ENCODE results near the gene TAX1BP1. TPM values are rescaled to one million over a fixed set of nuclear protein-coding genes. Genes with fewer than 3 reads are reported as not detected.

The TAX1BP1 gene
- total and polyA plus RNA-seq, 2 of the 13 experiments (the other 11 are each of a cell fraction or from before 2014, with no cell fraction given), result 95.2 to 98.9 TPM

DNA sequence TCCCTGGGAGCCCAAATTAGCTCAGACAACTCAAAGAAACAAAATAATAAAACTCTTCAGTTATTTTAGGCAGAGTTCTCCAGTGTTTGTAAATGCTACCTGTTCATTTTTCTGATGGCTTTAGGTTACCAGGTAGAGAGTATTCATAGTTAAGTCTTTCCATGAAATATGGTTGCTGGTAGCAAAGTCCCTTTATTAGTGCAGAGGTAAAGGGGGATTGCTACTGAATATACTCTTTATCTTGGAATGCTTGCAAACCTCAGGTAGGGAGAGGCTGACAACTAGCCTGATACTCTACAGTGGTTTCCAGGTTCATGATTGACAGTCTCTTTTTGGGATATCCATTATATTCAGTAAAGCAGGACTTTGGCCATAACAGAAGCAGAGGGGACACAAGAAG is 6.5 kb downstream of the TAX1BP1 start (continued):
- TF ChIP-seq, protein P1, sequence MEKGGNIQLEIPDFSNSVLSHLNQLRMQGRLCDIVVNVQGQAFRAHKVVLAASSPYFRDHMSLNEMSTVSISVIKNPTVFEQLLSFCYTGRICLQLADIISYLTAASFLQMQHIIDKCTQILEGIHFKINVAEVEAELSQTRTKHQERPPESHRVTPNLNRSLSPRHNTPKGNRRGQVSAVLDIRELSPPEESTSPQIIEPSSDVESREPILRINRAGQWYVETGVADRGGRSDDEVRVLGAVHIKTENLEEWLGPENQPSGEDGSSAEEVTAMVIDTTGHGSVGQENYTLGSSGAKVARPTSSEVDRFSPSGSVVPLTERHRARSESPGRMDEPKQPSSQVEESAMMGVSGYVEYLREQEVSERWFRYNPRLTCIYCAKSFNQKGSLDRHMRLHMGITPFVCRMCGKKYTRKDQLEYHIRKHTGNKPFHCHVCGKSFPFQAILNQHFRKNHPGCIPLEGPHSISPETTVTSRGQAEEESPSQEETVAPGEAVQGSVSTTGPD (CRISPR knock-in tag; IDR thresholded peaks at IDR 0.05), result no peak
- TF ChIP-seq, protein P2, sequence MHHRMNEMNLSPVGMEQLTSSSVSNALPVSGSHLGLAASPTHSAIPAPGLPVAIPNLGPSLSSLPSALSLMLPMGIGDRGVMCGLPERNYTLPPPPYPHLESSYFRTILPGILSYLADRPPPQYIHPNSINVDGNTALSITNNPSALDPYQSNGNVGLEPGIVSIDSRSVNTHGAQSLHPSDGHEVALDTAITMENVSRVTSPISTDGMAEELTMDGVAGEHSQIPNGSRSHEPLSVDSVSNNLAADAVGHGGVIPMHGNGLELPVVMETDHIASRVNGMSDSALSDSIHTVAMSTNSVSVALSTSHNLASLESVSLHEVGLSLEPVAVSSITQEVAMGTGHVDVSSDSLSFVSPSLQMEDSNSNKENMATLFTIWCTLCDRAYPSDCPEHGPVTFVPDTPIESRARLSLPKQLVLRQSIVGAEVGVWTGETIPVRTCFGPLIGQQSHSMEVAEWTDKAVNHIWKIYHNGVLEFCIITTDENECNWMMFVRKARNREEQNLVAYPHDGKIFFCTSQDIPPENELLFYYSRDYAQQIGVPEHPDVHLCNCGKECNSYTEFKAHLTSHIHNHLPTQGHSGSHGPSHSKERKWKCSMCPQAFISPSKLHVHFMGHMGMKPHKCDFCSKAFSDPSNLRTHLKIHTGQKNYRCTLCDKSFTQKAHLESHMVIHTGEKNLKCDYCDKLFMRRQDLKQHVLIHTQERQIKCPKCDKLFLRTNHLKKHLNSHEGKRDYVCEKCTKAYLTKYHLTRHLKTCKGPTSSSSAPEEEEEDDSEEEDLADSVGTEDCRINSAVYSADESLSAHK (CRISPR knock-in tag; IDR thresholded peaks at IDR 0.05; ENCODE audit: borderline replicate concordance), result no peak
- TF ChIP-seq ZSCAN25 (CRISPR knock-in tag; IDR thresholded peaks at IDR 0.05) (no peak), SALL2 (CRISPR knock-in tag; IDR thresholded peaks at IDR 0.05) (no peak), KLF6 (CRISPR knock-in tag; IDR thresholded peaks at IDR 0.05) (no peak), ZNF713 (CRISPR knock-in tag; IDR thresholded peaks at IDR 0.05) (no peak)

DNA sequence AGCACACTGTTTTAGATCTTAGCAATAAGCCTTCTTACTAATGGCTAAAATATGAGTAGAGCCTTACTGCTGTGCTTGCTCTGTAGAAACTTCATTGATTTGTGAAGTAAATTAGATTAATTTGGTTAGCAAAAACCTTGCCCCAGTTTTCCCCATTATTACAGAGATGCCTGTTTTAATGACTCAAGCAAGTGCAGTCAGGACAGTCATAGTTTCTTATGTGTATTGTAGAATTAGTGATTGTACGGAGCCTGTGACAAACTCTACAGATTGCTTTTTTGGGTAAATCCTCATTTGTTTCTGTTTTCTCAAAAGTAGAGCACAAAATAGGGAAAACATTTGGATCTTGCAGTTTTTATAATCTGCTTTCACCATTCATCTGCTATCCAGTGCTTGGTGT is 7.0 kb downstream of the TAX1BP1 start:
- peaks cover 2 to 31% of the 10 kb centered on the region in 2 experiments for H3K36me3 ChIP-seq (replicated peaks in 1 of 2; ENCODE audit: control insufficient read depth in 1 of 2, insufficient read depth in 2 of 2, low read length in 2 of 2)
- peaks cover 54% of the 10 kb centered on the region for H3K79me2 ChIP-seq (ENCODE audit: insufficient read depth, low read length)
- in situ Hi-C loops (cut with HindIII; ENCODE audit: extremely low pct_ligation_motif_present, low pct_unique_long_range_greater_than_20kb), result no loop called here
- no TSS peak for BruUV-seq (replicated peaks)
- ATAC-seq (no peak), FAIRE-seq (no peak), DNase-seq (ENCODE audit: low spot score) (no peak)
- H3K4me1 ChIP-seq (ENCODE audit: insufficient read depth, low read length), result peaks cover 51% of the 10 kb centered on the region
- H3K9me3 ChIP-seq (ENCODE audit: low read length), result no peaks in the 10 kb centered on the region
- H4K20me1 ChIP-seq (ENCODE audit: insufficient read depth, low read length), result peaks cover 10% of the 10 kb centered on the region
- no peaks in the 10 kb centered on the region for H3K27me3 ChIP-seq (ENCODE audit: control insufficient read depth in 1 of 2, insufficient read depth in 2 of 2, low read length in 2 of 2)
- H3K9ac ChIP-seq (ENCODE audit: insufficient read depth, low read depth, low read length), result no peak overlapping the region
- CTCF ChIA-PET (ENCODE audit: low intra/inter-chr PET ratio, low total read pairs), result no interaction called here
- H3K27ac ChIP-seq (ENCODE audit: extremely low read length, insufficient read depth, low read length), result no peak overlapping the region
- POLR2A ChIA-PET, result no interaction called here
- H3K4me3 ChIP-seq (replicated peaks in 1 of 3; ENCODE audit: insufficient read depth in 1 of 3, low read depth in 2 of 3, low read length in 3 of 3), result no peak overlapping the region
- H2AFZ ChIP-seq (ENCODE audit: low read length), result no peak overlapping the region
- intact Hi-C loops (cut with micrococcal nuclease; ENCODE audit: unreplicated experiment), result no loop called here
- no peak overlapping the region for H3K4me2 ChIP-seq (ENCODE audit: low read depth, low read length)
- 85% methylated on average over 1 of the region's 1 CpG for WGBS (ENCODE audit: low lambda C conversion rate)
- no peak for TF ChIP-seq ZNF749 (CRISPR knock-in tag; IDR thresholded peaks at IDR 0.05; ENCODE audit: borderline replicate concordance)
- TF ChIP-seq, protein P3, sequence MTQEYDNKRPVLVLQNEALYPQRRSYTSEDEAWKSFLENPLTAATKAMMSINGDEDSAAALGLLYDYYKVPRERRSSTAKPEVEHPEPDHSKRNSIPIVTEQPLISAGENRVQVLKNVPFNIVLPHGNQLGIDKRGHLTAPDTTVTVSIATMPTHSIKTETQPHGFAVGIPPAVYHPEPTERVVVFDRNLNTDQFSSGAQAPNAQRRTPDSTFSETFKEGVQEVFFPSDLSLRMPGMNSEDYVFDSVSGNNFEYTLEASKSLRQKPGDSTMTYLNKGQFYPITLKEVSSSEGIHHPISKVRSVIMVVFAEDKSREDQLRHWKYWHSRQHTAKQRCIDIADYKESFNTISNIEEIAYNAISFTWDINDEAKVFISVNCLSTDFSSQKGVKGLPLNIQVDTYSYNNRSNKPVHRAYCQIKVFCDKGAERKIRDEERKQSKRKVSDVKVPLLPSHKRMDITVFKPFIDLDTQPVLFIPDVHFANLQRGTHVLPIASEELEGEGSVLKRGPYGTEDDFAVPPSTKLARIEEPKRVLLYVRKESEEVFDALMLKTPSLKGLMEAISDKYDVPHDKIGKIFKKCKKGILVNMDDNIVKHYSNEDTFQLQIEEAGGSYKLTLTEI (CRISPR knock-in tag; conservative IDR thresholded peaks at IDR 0.05), result no peak
- TF ChIP-seq TAF1 (CRISPR knock-in tag; IDR thresholded peaks at IDR 0.05), result no peak
- TF ChIP-seq ZKSCAN5 (CRISPR knock-in tag; IDR thresholded peaks at IDR 0.05), result no peak
- no peak for TF ChIP-seq RXRA (CRISPR knock-in tag; IDR thresholded peaks at IDR 0.05)
- TF ChIP-seq ZSCAN22 (CRISPR knock-in tag; IDR thresholded peaks at IDR 0.05), result no peak
- no peak for TF ChIP-seq ZNF569 (CRISPR knock-in tag; IDR thresholded peaks at IDR 0.05; ENCODE audit: borderline replicate concordance)
- TF ChIP-seq, protein P4, sequence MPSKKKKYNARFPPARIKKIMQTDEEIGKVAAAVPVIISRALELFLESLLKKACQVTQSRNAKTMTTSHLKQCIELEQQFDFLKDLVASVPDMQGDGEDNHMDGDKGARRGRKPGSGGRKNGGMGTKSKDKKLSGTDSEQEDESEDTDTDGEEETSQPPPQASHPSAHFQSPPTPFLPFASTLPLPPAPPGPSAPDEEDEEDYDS (CRISPR knock-in tag; IDR thresholded peaks at IDR 0.05), result no peak
- no peak for TF ChIP-seq ZZZ3 (CRISPR knock-in tag; IDR thresholded peaks at IDR 0.05; ENCODE audit: borderline replicate concordance)
- TF ChIP-seq, protein P5, sequence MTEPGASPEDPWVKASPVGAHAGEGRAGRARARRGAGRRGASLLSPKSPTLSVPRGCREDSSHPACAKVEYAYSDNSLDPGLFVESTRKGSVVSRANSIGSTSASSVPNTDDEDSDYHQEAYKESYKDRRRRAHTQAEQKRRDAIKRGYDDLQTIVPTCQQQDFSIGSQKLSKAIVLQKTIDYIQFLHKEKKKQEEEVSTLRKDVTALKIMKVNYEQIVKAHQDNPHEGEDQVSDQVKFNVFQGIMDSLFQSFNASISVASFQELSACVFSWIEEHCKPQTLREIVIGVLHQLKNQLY (CRISPR knock-in tag; IDR thresholded peaks at IDR 0.05), result no peak
- TF ChIP-seq THAP11 (CRISPR knock-in tag; IDR thresholded peaks at IDR 0.05), result no peak
- no peak for TF ChIP-seq RCOR2 (CRISPR knock-in tag; IDR thresholded peaks at IDR 0.05)
